ENCODE data around the gene SLC23A2. TPM values are rescaled to one million over a fixed set of nuclear protein-coding genes. Genes with fewer than 3 reads are reported as not detected.
"Not testable (repeated sequence)": the region's sequence is repeated elsewhere in the genome, so short reads cannot be mapped to it uniquely, and the experiment has no call there.

Gene SLC23A2
- total RNA-seq, 2 experiments from 2014 or later: 16.7 to 17.6 TPM

- POLR2A ChIA-PET; intact Hi-C loops (cut with DNase I, micrococcal nuclease); ATAC-seq; CTCF ChIA-PET; H3K36me3 Mint-ChIP-seq (ENCODE audit: low read depth); H3K4me3 Mint-ChIP-seq; H3K27ac Mint-ChIP-seq; H3K27me3 Mint-ChIP-seq; DNase-seq; H3K9me3 Mint-ChIP-seq (ENCODE audit: low read depth); H3K4me1 Mint-ChIP-seq: not testable (repeated sequence)
Measured at GRCh38 chr20:5031701-5032100, 30.4 kb upstream of the SLC23A2 start.

GRCh38 chr20:5031206-5031557, 29.9 kb upstream of the SLC23A2 start:
- H3K27ac Mint-ChIP-seq: no peak overlapping the region
- no peak overlapping the region for H3K4me3 Mint-ChIP-seq
- ATAC-seq (no peak), DNase-seq (no peak)
- intact Hi-C loops (cut with DNase I, micrococcal nuclease): no loop called here
- no peaks in the 10 kb centered on the region for H3K36me3 Mint-ChIP-seq (ENCODE audit: low read depth)
- H3K27me3 Mint-ChIP-seq: peaks cover 2% of the 10 kb centered on the region
- H3K4me1 Mint-ChIP-seq: no peaks in the 10 kb centered on the region
- no peaks in the 10 kb centered on the region for H3K9me3 Mint-ChIP-seq (ENCODE audit: low read depth)
- ChIA-PET CTCF (interaction anchor here (1.4 kb wide), 1 partner anchor 75 kb away, joined by 3 read pairs; no protein-coding TSS in a partner anchor), POLR2A (no interaction called here)

- no peak overlapping the region for H3K4me3 Mint-ChIP-seq
- intact Hi-C loops (cut with DNase I, micrococcal nuclease): no loop called here
- peaks cover 2% of the 10 kb centered on the region for H3K27me3 Mint-ChIP-seq
- no peak for DNase-seq
- H3K36me3 Mint-ChIP-seq (ENCODE audit: low read depth): no peaks in the 10 kb centered on the region
- H3K4me1 Mint-ChIP-seq: no peaks in the 10 kb centered on the region
- CTCF ChIA-PET: interaction anchor here (1.4 kb wide), 1 partner anchor 75 kb away, joined by 3 read pairs; no protein-coding TSS in a partner anchor
- H3K27ac Mint-ChIP-seq: no peak overlapping the region
- no peak for ATAC-seq
- POLR2A ChIA-PET: no interaction called here
- no peaks in the 10 kb centered on the region for H3K9me3 Mint-ChIP-seq (ENCODE audit: low read depth)
Measured at GRCh38 chr20:5030348-5031205, 29.3 kb upstream of the SLC23A2 start.

GRCh38 chr20:5028258-5029059, 27.1 kb upstream of the SLC23A2 start:
- ATAC-seq; H3K27ac Mint-ChIP-seq; DNase-seq; H3K27me3 Mint-ChIP-seq; H3K9me3 Mint-ChIP-seq (ENCODE audit: low read depth); POLR2A ChIA-PET; H3K4me1 Mint-ChIP-seq; H3K4me3 Mint-ChIP-seq; H3K36me3 Mint-ChIP-seq (ENCODE audit: low read depth); intact Hi-C loops (cut with DNase I, micrococcal nuclease); CTCF ChIA-PET: not testable (repeated sequence)

- CTCF ChIA-PET: interaction anchor here (0.5 kb wide), 1 partner anchor 27 kb away, joined by 3 read pairs; no protein-coding TSS in a partner anchor
- no peak for ATAC-seq
- intact Hi-C loops (cut with DNase I, micrococcal nuclease): no loop called here
Measured at GRCh38 chr20:5024982-5025381, 23.7 kb upstream of the SLC23A2 start.

GRCh38 chr20:5024103-5024502, 22.8 kb upstream of the SLC23A2 start:
- no peaks in the 10 kb centered on the region for H3K9me3 Mint-ChIP-seq (ENCODE audit: low read depth)
- ATAC-seq: no peak
- no peaks in the 10 kb centered on the region for H3K36me3 Mint-ChIP-seq (ENCODE audit: low read depth)
- intact Hi-C loops (cut with DNase I, micrococcal nuclease): no loop called here
- DNase-seq: no peak
- CTCF ChIA-PET: no interaction called here
- H3K4me3 Mint-ChIP-seq: no peak overlapping the region
- H3K27me3 Mint-ChIP-seq: no peaks in the 10 kb centered on the region
- no peak overlapping the region for H3K27ac Mint-ChIP-seq
- POLR2A ChIA-PET: no interaction called here
- no peaks in the 10 kb centered on the region for H3K4me1 Mint-ChIP-seq

More at GRCh38 chr20:5024982-5025381, 23.7 kb upstream of the SLC23A2 start:
- Mint-ChIP-seq H3K4me3 (no peak overlapping the region), H3K27me3 (no peaks in the 10 kb centered on the region), H3K4me1 (no peaks in the 10 kb centered on the region), H3K27ac (no peak overlapping the region), H3K36me3 (ENCODE audit: low read depth) (no peaks in the 10 kb centered on the region), H3K9me3 (ENCODE audit: low read depth) (no peaks in the 10 kb centered on the region)
- DNase-seq: no peak
- POLR2A ChIA-PET: interaction anchor here (0.7 kb wide), 1 partner anchor 102 kb away, joined by 3 read pairs; the partner anchor contains the start of gene CDS2

GRCh38 chr20:5023171-5023570, 21.9 kb upstream of the SLC23A2 start:
- POLR2A ChIA-PET; H3K4me1 Mint-ChIP-seq; H3K9me3 Mint-ChIP-seq (ENCODE audit: low read depth); H3K27ac Mint-ChIP-seq; ATAC-seq; H3K4me3 Mint-ChIP-seq; H3K36me3 Mint-ChIP-seq (ENCODE audit: low read depth); H3K27me3 Mint-ChIP-seq; intact Hi-C loops (cut with DNase I, micrococcal nuclease); CTCF ChIA-PET; DNase-seq: not testable (repeated sequence)

- intact Hi-C loops (cut with DNase I, micrococcal nuclease): no loop called here
- no peak for ATAC-seq
Measured at GRCh38 chr20:5020760-5021159, 19.4 kb upstream of the SLC23A2 start.

GRCh38 chr20:5013682-5014447, 12.6 kb upstream of the SLC23A2 start:
- no peak overlapping the region for H3K4me3 Mint-ChIP-seq
- ChIA-PET POLR2A (no interaction called here), CTCF (no interaction called here)
- no peak for DNase-seq
- H3K36me3 Mint-ChIP-seq (ENCODE audit: low read depth): no peaks in the 10 kb centered on the region
- no peak for ATAC-seq
- no peaks in the 10 kb centered on the region for H3K9me3 Mint-ChIP-seq (ENCODE audit: low read depth)
- H3K27ac Mint-ChIP-seq: no peak overlapping the region
- H3K27me3 Mint-ChIP-seq: no peaks in the 10 kb centered on the region
- peaks cover 5% of the 10 kb centered on the region for H3K4me1 Mint-ChIP-seq
- intact Hi-C loops (cut with DNase I, micrococcal nuclease): no loop called here

More at GRCh38 chr20:5020760-5021159, 19.4 kb upstream of the SLC23A2 start:
- H3K9me3 Mint-ChIP-seq (ENCODE audit: low read depth): no peaks in the 10 kb centered on the region
- ChIA-PET CTCF (no interaction called here), POLR2A (no interaction called here)
- no peak overlapping the region for H3K4me3 Mint-ChIP-seq
- H3K27me3 Mint-ChIP-seq: no peaks in the 10 kb centered on the region
- DNase-seq: no peak
- no peaks in the 10 kb centered on the region for H3K36me3 Mint-ChIP-seq (ENCODE audit: low read depth)
- H3K27ac Mint-ChIP-seq: no peak overlapping the region
- H3K4me1 Mint-ChIP-seq: no peaks in the 10 kb centered on the region

- ChIA-PET CTCF (interaction anchor here (0.8 to 1.4 kb wide), 3 partner anchors 48 to 251 kb away, joined by 3 to 5 read pairs (median 4); no protein-coding TSS in a partner anchor), POLR2A (interaction anchor here (0.6 kb wide), 1 partner anchor 122 kb away, joined by 3 read pairs; no protein-coding TSS in a partner anchor)
- Mint-ChIP-seq H3K27ac (no peak overlapping the region), H3K27me3 (no peaks in the 10 kb centered on the region), H3K9me3 (ENCODE audit: low read depth) (no peaks in the 10 kb centered on the region), H3K36me3 (ENCODE audit: low read depth) (no peaks in the 10 kb centered on the region), H3K4me3 (no peak overlapping the region), H3K4me1 (peaks cover 14% of the 10 kb centered on the region)
- ATAC-seq: no peak
- intact Hi-C loops (cut with DNase I, micrococcal nuclease): loop anchor here in 1 of 2 experiments (10.0 kb wide), 1 partner anchor 96 kb away; no protein-coding TSS in a partner anchor
- no peak for DNase-seq
Measured at GRCh38 chr20:5008759-5009158, 7.4 kb upstream of the SLC23A2 start.

GRCh38 chr20:5005326-5005725, 4.0 kb upstream of the SLC23A2 start:
- no peak for DNase-seq
- Mint-ChIP-seq H3K4me1 (peaks cover 15% of the 10 kb centered on the region), H3K36me3 (ENCODE audit: low read depth) (no peaks in the 10 kb centered on the region), H3K27me3 (no peaks in the 10 kb centered on the region), H3K9me3 (ENCODE audit: low read depth) (no peaks in the 10 kb centered on the region), H3K4me3 (no peak overlapping the region), H3K27ac (no peak overlapping the region)
- intact Hi-C loops (cut with DNase I, micrococcal nuclease): loop anchor here in 1 of 2 experiments (10.0 kb wide), 1 partner anchor 99 kb away; no protein-coding TSS in a partner anchor
- POLR2A ChIA-PET: no interaction called here
- no peak for ATAC-seq
- CTCF ChIA-PET: no interaction called here

All from activated CD4-positive, alpha-beta T cell treated with anti-CD3 and anti-CD28 coated beads for 36 hours (primary cell).